Esophagus (tissue), 2 donors: ENCODE data around the gene SAMD4A. TPM values are rescaled to one million over a fixed set of nuclear protein-coding genes. Genes with fewer than 3 reads are reported as not detected.

Source experiments
- H3K27ac ChIP-seq, 2 donors: one replicate each; pipeline ENCODE4 v1.5.1; 2013; ENCODE audit warnings: low read depth in 2 of 2, mild to moderate bottlenecking in 2 of 2, inconsistent platforms in 1 of 2, low read length in 1 of 2, moderate library complexity in 1 of 2
- H3K27me3 ChIP-seq, 2 donors: one replicate each; pipeline ENCODE4 v1.6.1; 2013; ENCODE audit warnings: low read length in 2 of 2, control low read depth in 1 of 2, mild to moderate bottlenecking in 1 of 2; ENCODE audit not compliant: insufficient read depth in 2 of 2, control insufficient read depth in 1 of 2
- H3K36me3 ChIP-seq, 2 donors: one replicate each; pipeline ENCODE4 v1.6.1; 2013; ENCODE audit warnings: low read length in 1 of 2; ENCODE audit not compliant: control insufficient read depth in 2 of 2, insufficient read depth in 2 of 2
- H3K4me1 ChIP-seq, 2 donors: one replicate each; pipeline ENCODE4 v1.6.1; 2013; ENCODE audit warnings: low read length in 1 of 2; ENCODE audit not compliant: control insufficient read depth in 2 of 2, insufficient read depth in 2 of 2
- H3K4me3 ChIP-seq, 2 donors: one replicate each; pipeline ENCODE4 v1.5.1; 2013; ENCODE audit warnings: low read length in 2 of 2, mild to moderate bottlenecking in 2 of 2, low read depth in 1 of 2, moderate library complexity in 1 of 2
- H3K9me3 ChIP-seq, 2 donors: one replicate each; pipeline ENCODE4 v1.6.1; 2013; ENCODE audit warnings: mild to moderate bottlenecking in 2 of 2, low read depth in 1 of 2, low read length in 1 of 2, moderate library complexity in 1 of 2; ENCODE audit not compliant: control insufficient read depth in 2 of 2, insufficient read depth in 1 of 2
- WGBS, 2 donors: extraction: QIAGEN DNeasy Blood & Tissue Kit; methylation state at CpG; one replicate each; pipeline ENCODE4 v1.1.7; 2013; 5-methylcytosine and 5-hydroxymethylcytosine counted together
- polyA plus RNA-seq, 2 donors: library from polyadenylated mRNA; stranded (reverse); fragments of 200-250 nt; gene quantifications; one replicate each; pipeline ENCODE4 v1.2.3, GENCODE V29; 2013
- donor health status: healthy with polysubstance abuse.
- donor health status: Bipolar disorder and iron deficiency.

The SAMD4A gene
- polyA plus RNA-seq, 2 donors = 1.1 to 1.7 TPM

DNA sequence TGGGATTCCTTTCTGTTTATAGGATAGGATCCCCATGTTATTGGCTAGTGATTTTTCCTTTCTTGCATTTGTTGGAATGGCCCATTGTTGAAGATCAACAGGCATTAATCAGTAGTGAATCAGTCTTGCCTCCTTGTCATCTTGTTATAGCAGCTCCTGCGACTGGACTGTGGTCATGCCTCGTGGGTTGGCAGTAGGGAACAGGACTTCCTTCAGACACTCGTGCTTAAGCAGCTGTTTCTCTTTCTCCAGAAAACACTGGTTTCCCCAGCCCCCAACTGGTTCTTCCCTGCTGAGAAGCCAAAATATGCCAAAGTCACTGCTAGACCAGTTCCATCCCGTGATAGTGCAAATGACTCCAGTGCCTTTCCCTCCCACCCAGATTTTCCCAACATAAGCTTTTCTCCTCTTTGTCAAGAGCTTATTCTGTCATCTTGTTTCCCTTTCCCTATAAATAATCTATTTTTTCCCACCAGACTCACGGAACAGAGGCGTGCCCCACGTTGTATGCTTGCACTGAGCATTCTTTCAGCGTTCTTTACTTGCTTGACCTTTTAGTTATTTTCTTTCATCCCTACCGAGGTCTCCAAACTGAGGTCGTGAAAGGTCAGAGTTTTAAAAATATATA is 83.5 kb downstream of the SAMD4A start:
- no peaks in the 10 kb centered on the region for H3K4me1 ChIP-seq
- 47 to 52% methylated on average over 10 of the region's 10 CpGs for WGBS, 2 donors
- H3K27me3 ChIP-seq = no peaks in the 10 kb centered on the region
- H3K27ac ChIP-seq = peak overlapping the region in 1 of 2 donors; percentile 25
- H3K36me3 ChIP-seq = no peaks in the 10 kb centered on the region
- peaks cover 0 to 2% of the 10 kb centered on the region in 2 donors for H3K9me3 ChIP-seq
- H3K4me3 ChIP-seq = no peak overlapping the region

DNA sequence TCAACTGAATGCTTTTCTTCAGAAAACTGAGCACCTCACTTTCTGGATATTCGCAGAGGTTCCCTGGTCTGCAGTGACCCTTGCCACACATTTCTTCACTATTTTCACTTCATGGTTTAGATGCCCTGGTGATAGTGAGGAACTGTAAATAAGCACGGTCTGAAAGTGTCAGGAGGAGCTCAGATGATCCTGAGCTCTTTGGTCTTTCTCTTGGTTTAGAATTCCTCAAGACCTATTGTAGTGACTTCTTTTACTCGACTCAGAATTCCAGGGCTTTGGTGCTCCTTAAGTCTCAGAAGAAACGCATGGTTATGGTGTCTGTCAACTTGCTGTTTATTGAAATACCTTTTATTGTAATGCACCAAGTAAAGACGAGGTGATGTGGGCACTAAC is 84.0 kb downstream of the SAMD4A start:
- H3K4me3 ChIP-seq = no peak overlapping the region
- 78 to 83% methylated on average over 5 of the region's 5 CpGs for WGBS, 2 donors

DNA sequence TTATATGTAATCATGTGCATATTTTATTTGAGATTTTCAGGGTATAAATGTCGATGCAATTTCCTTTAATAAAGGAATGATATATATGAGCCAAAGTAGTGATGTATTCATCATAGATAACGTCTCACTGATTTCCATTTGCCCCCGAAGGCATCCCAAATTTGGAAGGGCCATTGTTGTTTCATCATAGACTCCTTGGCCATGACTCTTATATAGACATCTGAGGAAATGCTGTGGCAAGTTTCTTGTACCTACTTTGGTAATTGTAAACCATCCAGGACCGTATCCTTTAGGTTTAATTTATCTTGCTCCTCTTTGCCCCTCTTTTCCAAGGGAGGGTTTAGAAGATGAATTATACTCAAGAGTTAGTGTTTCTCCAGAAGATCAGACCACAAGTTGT is 84.7 kb downstream of the SAMD4A start:
- Histone ChIP-seq H3K27me3 (no peaks in the 10 kb centered on the region), H3K4me1 (no peaks in the 10 kb centered on the region), H3K36me3 (no peaks in the 10 kb centered on the region), H3K9me3 (peaks cover 0 to 2% of the 10 kb centered on the region in 2 donors), H3K4me3 (no peak overlapping the region), H3K27ac (peak overlapping the region in 1 of 2 donors; percentile 73)
- 56 to 60% methylated on average over 4 of the region's 4 CpGs for WGBS, 2 donors

More for the DNA sequence above, 84.0 kb downstream of the SAMD4A start:
- Histone ChIP-seq H3K36me3 (no peaks in the 10 kb centered on the region), H3K27ac (peak overlapping the region in 1 of 2 donors; percentile 25), H3K4me1 (no peaks in the 10 kb centered on the region), H3K9me3 (peaks cover 0 to 2% of the 10 kb centered on the region in 2 donors), H3K27me3 (no peaks in the 10 kb centered on the region)

DNA sequence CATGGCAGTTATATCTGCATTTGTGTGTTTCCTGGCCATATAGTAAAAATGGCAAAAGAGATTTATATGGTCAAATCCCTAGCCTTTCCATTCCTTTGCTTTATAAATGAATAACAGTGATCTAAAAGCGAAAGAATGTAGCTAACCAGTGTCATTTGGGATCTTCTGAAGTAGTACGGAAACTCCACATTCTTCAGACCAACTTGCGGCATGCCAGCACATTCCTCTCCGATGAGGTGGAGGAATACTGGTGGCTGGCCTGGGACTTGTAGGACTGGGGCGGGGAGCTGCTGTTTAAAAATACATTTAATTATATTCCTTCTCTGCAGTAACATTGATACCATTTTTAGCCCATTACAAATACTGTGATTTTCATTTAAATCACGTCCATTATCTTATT is 85.3 kb downstream of the SAMD4A start:
- WGBS, 2 donors = 19 to 25% methylated on average over 6 of the region's 6 CpGs
- Histone ChIP-seq H3K36me3 (no peaks in the 10 kb centered on the region), H3K27me3 (no peaks in the 10 kb centered on the region), H3K27ac (peak overlapping the region in 1 of 2 donors; percentile 73), H3K4me3 (no peak overlapping the region), H3K4me1 (no peaks in the 10 kb centered on the region), H3K9me3 (peaks cover 0 to 2% of the 10 kb centered on the region in 2 donors)

DNA sequence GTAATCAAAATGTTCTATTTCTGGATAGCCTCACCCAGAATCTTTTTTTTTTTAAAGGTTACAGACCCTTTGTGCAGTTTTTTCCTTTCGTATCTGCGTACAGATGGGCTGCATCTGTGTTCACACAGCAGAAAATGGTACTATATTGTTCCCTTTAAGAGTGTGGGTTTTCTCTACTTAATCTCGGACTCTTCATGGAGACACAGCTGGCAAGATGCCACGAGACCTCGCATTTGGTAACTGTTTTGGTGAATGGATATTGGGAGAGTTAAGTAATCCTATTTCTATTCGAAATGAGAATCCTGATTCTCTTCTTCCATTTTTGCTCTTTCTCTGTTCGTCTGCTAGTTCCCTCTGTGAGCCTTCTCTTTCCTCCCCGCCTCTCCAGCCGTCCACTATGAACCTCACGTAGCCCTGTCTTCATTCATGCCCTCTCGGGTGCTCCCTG is 85.7 kb downstream of the SAMD4A start:
- peak overlapping the region; percentile 55 to 78 for H3K27ac ChIP-seq
- no peaks in the 10 kb centered on the region for H3K36me3 ChIP-seq
- WGBS, 2 donors = 50 to 64% methylated on average over 11 of the region's 11 CpGs
- H3K27me3 ChIP-seq = no peaks in the 10 kb centered on the region
- H3K4me3 ChIP-seq = no peak overlapping the region
- peaks cover 0 to 2% of the 10 kb centered on the region in 2 donors for H3K9me3 ChIP-seq
- no peaks in the 10 kb centered on the region for H3K4me1 ChIP-seq

DNA sequence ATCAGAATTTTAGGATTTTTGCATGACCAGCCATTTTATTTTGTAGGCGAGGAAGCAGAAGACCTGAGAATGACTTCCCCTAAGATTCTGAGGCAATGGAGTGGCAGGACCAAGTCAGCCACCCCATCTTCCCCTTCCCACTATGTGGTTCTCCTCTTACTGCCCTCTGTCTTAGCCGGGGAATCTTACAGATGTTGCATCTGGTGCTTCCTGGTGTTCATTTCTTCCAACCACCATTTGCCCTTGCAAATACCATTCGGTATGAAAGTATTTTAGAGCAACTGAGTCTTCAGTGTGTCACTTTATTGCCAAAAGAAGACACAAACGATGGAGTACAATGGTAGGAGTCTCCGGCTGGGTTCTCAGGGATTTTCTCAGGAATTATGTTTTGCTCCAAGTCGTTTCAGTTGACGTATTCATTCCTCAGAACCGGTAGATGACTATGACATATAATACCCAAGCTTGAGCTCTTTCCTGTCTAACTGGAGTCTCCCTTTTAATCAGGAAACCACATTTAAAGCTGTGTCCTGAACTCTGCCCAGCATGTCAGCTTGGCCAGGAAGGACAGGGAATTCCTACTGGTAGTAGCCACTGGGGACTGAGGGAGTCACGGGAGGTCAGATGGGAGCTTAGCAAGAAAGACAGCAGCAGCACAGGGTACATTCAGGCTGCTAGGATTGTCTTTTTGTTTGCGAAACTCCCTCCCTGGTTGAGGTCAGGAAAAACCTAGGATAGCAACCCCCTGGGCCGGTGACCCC is 87.0 kb downstream of the SAMD4A start:
- Histone ChIP-seq H3K36me3 (no peaks in the 10 kb centered on the region), H3K4me3 (no peak overlapping the region), H3K9me3 (peaks cover 0 to 2% of the 10 kb centered on the region in 2 donors), H3K4me1 (no peaks in the 10 kb centered on the region), H3K27ac (peak overlapping the region; percentile 24 to 47), H3K27me3 (no peaks in the 10 kb centered on the region)
- 64 to 68% methylated on average over 11 of the region's 11 CpGs for WGBS, 2 donors

DNA sequence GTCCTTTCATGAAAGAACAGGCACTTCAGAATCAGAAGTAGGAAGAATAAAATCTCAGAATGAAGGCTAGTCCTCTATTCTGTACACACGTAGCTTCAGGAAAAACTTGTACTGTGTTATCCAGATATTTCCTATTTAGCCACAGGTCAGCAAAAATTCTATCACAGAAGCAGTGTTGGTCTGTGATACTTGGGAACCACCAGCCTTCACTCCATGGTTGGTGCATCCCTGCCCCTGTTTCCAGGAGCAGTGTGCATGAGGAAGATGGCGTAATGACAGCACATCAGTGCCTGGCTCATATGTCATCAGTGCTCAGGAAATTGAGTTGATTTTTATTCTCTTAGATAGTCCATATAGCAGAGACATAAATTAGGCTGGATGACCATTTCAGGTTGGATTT is 87.7 kb downstream of the SAMD4A start:
- Histone ChIP-seq H3K27ac (no peak overlapping the region), H3K9me3 (no peaks in the 10 kb centered on the region), H3K4me1 (no peaks in the 10 kb centered on the region), H3K27me3 (no peaks in the 10 kb centered on the region), H3K4me3 (no peak overlapping the region), H3K36me3 (no peaks in the 10 kb centered on the region)
- WGBS, 2 donors = 85 to 92% methylated on average over 2 of the region's 2 CpGs

DNA sequence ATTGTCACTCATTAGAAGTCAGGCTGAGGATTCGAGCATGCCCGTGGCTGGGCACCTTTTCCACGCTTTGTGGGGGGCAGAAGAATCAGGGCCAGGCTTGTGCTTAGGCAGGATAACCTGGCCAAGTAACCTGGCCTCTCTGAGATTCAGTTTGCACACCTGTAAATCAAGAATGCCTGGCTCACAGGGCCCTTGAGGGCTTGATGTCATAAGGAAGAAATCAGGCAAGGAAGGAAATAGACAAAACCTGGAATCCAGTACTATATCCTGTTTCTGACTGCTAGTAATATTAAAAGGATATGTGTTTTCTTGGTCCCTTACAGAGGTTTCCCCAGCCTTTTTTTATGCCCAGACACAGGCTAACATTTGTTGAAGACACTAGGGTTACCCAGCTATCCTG is 91.9 kb downstream of the SAMD4A start:
- Histone ChIP-seq H3K36me3 (no peaks in the 10 kb centered on the region), H3K27ac (no peak overlapping the region), H3K4me3 (no peak overlapping the region), H3K9me3 (no peaks in the 10 kb centered on the region), H3K27me3 (no peaks in the 10 kb centered on the region), H3K4me1 (peaks cover 0 to 3% of the 10 kb centered on the region in 2 donors)
- WGBS, 2 donors = 80 to 89% methylated on average over 3 of the region's 3 CpGs

DNA sequence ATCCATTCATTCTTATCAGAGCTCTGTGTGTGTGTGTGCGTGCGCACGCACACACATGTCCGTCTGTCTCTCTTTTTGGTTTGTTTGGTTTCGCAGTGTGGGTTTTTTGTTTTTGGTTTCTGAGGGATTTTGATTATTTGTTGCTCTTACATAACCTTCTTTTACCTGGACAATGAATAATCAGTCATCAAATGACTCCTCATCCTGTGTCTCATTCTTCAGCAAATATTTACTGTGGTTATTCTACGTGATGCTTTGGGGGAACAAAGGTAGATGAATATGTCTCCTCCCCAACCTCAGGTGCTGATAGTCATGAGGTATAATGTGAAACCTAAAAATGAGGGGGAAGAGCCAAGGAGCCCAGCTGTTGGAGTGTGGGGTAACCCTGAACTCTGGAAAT is 92.4 kb downstream of the SAMD4A start:
- no peak overlapping the region for H3K27ac ChIP-seq
- no peak overlapping the region for H3K4me3 ChIP-seq
- H3K27me3 ChIP-seq = no peaks in the 10 kb centered on the region
- 69 to 75% methylated on average over 6 of the region's 6 CpGs for WGBS, 2 donors
- no peaks in the 10 kb centered on the region for H3K36me3 ChIP-seq
- no peaks in the 10 kb centered on the region for H3K9me3 ChIP-seq
- H3K4me1 ChIP-seq = peaks cover 0 to 3% of the 10 kb centered on the region in 2 donors
